Erythroblast (primary cell): Measurements from ENCODE around the gene MXRA7.
"Not testable (repeated sequence)": the region's sequence is repeated elsewhere in the genome, so short reads cannot be mapped to it uniquely, and the experiment has no call there.

ENCODE experiments used
- DNase-seq, 2 experiments: peaks; one replicate each; lab custom pipeline; 2025; lab: John Stamatoyannopoulos, UW
- GATA1 ChIP-seq: IDR thresholded peaks from 2 replicates; pipeline ENCODE4 v1.6.1; 2011; ENCODE audit warnings: low read depth, mild to moderate bottlenecking, control low read depth, low read length, moderate library complexity
- POLR2A ChIP-seq: IDR thresholded peaks from 2 replicates; pipeline ENCODE4 v1.6.1; 2011; ENCODE audit warnings: mild to moderate bottlenecking, low read length

MXRA7 gene

GRCh38 chr17:76714336-76714735, 3.6 kb upstream of the MXRA7 start:
- TF ChIP-seq POLR2A, result no peak
- no peak for TF ChIP-seq GATA1
- DNase-seq, result no peak

- TF ChIP-seq GATA1, result no peak
- TF ChIP-seq POLR2A, result no peak
- no peak for DNase-seq
These were observed 3.0 kb upstream of the MXRA7 start for GRCh38 chr17:76713765-76714164.

GRCh38 chr17:76712321-76712720, 1.6 kb upstream of the MXRA7 start:
- not testable (repeated sequence) for DNase-seq

GRCh38 chr17:76709951-76710862, 558 bp downstream of the MXRA7 start:
- not testable (repeated sequence) for DNase-seq

GRCh38 chr17:76709077-76709950, 1.5 kb downstream of the MXRA7 start:
- no peak for TF ChIP-seq GATA1
- TF ChIP-seq POLR2A, result no peak
- no peak for DNase-seq

- no peak for TF ChIP-seq POLR2A
- TF ChIP-seq GATA1, result no peak
- no peak for DNase-seq
These were observed 2.6 kb downstream of the MXRA7 start for GRCh38 chr17:76707985-76708807.

- DNase-seq, result no peak
- TF ChIP-seq POLR2A, result no peak
- no peak for TF ChIP-seq GATA1
These were observed 3.9 kb downstream of the MXRA7 start for GRCh38 chr17:76706817-76707216.

GRCh38 chr17:76704805-76705204, 6.0 kb downstream of the MXRA7 start:
- no peak for DNase-seq
- TF ChIP-seq GATA1, result no peak
- TF ChIP-seq POLR2A, result no peak

- DNase-seq, result no peak
- TF ChIP-seq GATA1 (no peak), POLR2A (no peak)
These were observed 7.7 kb downstream of the MXRA7 start for GRCh38 chr17:76702941-76703637.

GRCh38 chr17:76702076-76702475, 8.7 kb downstream of the MXRA7 start:
- no peak for TF ChIP-seq POLR2A
- TF ChIP-seq GATA1, result no peak

GRCh38 chr17:76701471-76701967, 9.2 kb downstream of the MXRA7 start:
- no peak for DNase-seq
- TF ChIP-seq GATA1, result no peak
- TF ChIP-seq POLR2A, result no peak

More at GRCh38 chr17:76702076-76702475, 8.7 kb downstream of the MXRA7 start:
- peak in 1 of 2 experiments; percentile 54 for DNase-seq

- TF ChIP-seq GATA1 (no peak), POLR2A (no peak)
- DNase-seq, result no peak
These were observed 9.9 kb downstream of the MXRA7 start for GRCh38 chr17:76700617-76701470.

GRCh38 chr17:76700270-76700616, 10.5 kb downstream of the MXRA7 start:
- TF ChIP-seq GATA1 (no peak), POLR2A (no peak)
- DNase-seq, result no peak

GRCh38 chr17:76698466-76698977, 12.2 kb downstream of the MXRA7 start:
- DNase-seq, result not testable (repeated sequence)
